ENCODE data around the gene GABRE. TPM values are rescaled to one million over a fixed set of nuclear protein-coding genes. Genes with fewer than 3 reads are reported as not detected.
A peak's percentile ranks its signal among the peaks of the same experiment; 100 is the strongest.

GABRE gene
- total RNA-seq (not detected), polyA plus RNA-seq (not detected)

DNA sequence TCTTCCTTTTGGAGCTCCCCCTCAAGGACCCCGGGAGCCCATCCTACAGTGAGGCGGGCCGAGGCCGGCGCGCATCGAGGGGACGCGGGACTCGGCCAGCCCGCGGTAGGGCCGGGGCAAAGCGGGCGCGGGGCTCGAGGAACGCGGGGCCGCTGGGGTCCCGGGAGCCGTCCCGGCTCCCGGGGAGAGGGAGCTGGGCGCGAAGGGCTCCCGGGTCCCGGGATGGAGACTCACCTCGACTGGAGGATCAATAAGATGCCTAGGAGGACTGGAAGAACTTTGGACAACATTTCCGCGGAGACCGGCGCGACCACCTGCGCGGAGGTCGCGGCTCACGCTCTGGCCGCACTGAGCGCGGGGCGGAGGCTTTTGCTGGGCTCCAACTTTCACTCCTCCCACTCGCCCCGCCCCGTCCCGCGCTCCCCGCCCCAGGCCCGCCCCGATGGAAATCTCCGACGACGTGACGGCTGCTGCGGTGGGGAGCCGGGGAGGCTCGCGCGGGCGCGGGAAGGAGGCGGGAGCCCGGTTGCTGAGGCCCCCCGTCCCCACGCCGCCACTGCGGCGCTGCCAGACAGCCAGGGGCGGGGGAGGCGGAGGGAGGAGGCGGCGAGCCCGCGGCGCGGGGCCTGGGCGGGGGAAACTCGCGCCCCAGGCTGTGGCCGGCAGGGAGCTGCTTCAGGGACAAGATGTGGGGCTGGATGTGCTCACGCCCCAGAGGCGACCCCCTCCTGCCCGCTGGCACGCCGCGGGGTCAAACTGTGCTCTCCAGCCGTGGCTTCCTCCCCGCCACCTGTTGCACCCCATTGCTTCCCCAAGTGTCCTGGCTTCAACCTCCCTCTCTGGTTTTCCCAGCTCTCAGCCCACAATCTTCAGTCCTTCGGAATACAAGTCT is at the start of gene GABRE:
Gene GABRE, minus strand, starts transcription at position 341 of the 892 bp plus-strand sequence. Its CDS starts 51 bp downstream, at position 290.
- H3K27me3 Mint-ChIP-seq: peaks cover 4 to 12% of the 10 kb centered on the region in 2 donors
- intact Hi-C loops (cut with micrococcal nuclease): no loop called here
- H3K27ac ChIP-seq (ENCODE audit: low read depth, low read length): no peak within 1 kb of the TSS
- no peak for DNase-seq
- peak within 1 kb of the TSS in 2 of 8 donors; percentile 4 to 38 for H3K4me3 Mint-ChIP-seq
- ChIA-PET CTCF (ENCODE audit: partially characterized antibody) (no interaction called here), POLR2A (ENCODE audit: partially characterized antibody) (no interaction called here)
- no peak within 1 kb of the TSS for H3K4me3 ChIP-seq (ENCODE audit: low read length in 2 of 2)
- H3K4me1 ChIP-seq (ENCODE audit: insufficient read depth, low read length): no peaks in the 10 kb centered on the region
- no peaks in the 10 kb centered on the region for H3K4me1 Mint-ChIP-seq
- no peaks in the 10 kb centered on the region for H3K36me3 ChIP-seq (ENCODE audit: insufficient read depth, low read length)
- no peaks in the 10 kb centered on the region for H3K9me3 ChIP-seq (ENCODE audit: control insufficient read depth in 1 of 2, low read length in 2 of 2)
- no peaks in the 10 kb centered on the region for H3K27me3 ChIP-seq (ENCODE audit: insufficient read depth, low read length)
- no peak within 1 kb of the TSS for H3K27ac Mint-ChIP-seq
- no peaks in the 10 kb centered on the region for H3K36me3 Mint-ChIP-seq
- H3K9me3 Mint-ChIP-seq: peaks cover 0 to 2% (median 0%) of the 10 kb centered on the region in 8 donors

DNA sequence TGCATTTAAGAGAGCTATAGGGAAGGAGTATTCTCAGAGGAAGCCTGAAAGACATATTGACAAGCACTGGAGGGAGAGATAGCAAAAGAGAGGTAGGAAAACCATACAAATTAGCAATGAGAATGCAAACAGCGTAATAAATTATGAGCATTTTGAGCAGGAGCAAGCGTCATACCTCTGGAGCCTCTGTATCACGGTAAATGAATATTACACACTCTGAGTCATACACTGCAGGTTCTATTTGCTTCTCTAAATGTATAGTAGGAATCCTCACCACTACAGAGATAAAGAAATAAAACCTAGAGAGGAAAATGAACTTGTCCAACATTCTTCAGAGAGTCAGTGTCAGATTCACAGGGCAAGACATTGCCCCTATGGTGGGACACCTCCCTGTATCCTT is 46.4 kb upstream of the GABRE start:
- Histone ChIP-seq H3K27ac (ENCODE audit: low read depth, low read length) (no peak overlapping the region), H3K9me3 (ENCODE audit: control insufficient read depth in 1 of 2, low read length in 2 of 2) (no peaks in the 10 kb centered on the region), H3K4me1 (ENCODE audit: insufficient read depth, low read length) (no peaks in the 10 kb centered on the region), H3K27me3 (ENCODE audit: insufficient read depth, low read length) (no peaks in the 10 kb centered on the region), H3K4me3 (ENCODE audit: low read length in 2 of 2) (no peak overlapping the region), H3K36me3 (ENCODE audit: insufficient read depth, low read length) (no peaks in the 10 kb centered on the region)
- POLR2A ChIA-PET (ENCODE audit: partially characterized antibody): no interaction called here
- CTCF ChIA-PET (ENCODE audit: partially characterized antibody): no interaction called here
- peaks cover 0 to 4% (median 0%) of the 10 kb centered on the region in 8 donors for H3K9me3 Mint-ChIP-seq
- no peaks in the 10 kb centered on the region for H3K27me3 Mint-ChIP-seq
- no peak overlapping the region for H3K4me3 Mint-ChIP-seq
- intact Hi-C loops (cut with micrococcal nuclease): no loop called here
- DNase-seq: no peak
- H3K36me3 Mint-ChIP-seq: no peaks in the 10 kb centered on the region
- no peaks in the 10 kb centered on the region for H3K4me1 Mint-ChIP-seq
- no peak overlapping the region for H3K27ac Mint-ChIP-seq

- Histone ChIP-seq H3K27me3 (ENCODE audit: insufficient read depth, low read length) (no peaks in the 10 kb centered on the region), H3K4me3 (ENCODE audit: low read length in 2 of 2) (no peak overlapping the region), H3K27ac (ENCODE audit: low read depth, low read length) (no peak overlapping the region), H3K9me3 (ENCODE audit: control insufficient read depth in 1 of 2, low read length in 2 of 2) (no peaks in the 10 kb centered on the region), H3K4me1 (ENCODE audit: insufficient read depth, low read length) (no peaks in the 10 kb centered on the region), H3K36me3 (ENCODE audit: insufficient read depth, low read length) (no peaks in the 10 kb centered on the region)
- CTCF ChIA-PET (ENCODE audit: partially characterized antibody): no interaction called here
- DNase-seq: no peak
- intact Hi-C loops (cut with micrococcal nuclease): no loop called here
- no peaks in the 10 kb centered on the region for H3K36me3 Mint-ChIP-seq
- no peak overlapping the region for H3K4me3 Mint-ChIP-seq
- no peaks in the 10 kb centered on the region for H3K4me1 Mint-ChIP-seq
- no peaks in the 10 kb centered on the region for H3K27me3 Mint-ChIP-seq
- peaks cover 0 to 5% (median 0%) of the 10 kb centered on the region in 8 donors for H3K9me3 Mint-ChIP-seq
- POLR2A ChIA-PET (ENCODE audit: partially characterized antibody): no interaction called here
- no peak overlapping the region for H3K27ac Mint-ChIP-seq
These were observed 25.3 kb upstream of the GABRE start for GRCh38 chrX:151999813-152000212.

GRCh38 chrX:151997539-151997938 is 23.1 kb upstream of the GABRE start:
- Histone ChIP-seq H3K27ac (ENCODE audit: low read depth, low read length) (no peak overlapping the region), H3K4me1 (ENCODE audit: insufficient read depth, low read length) (no peaks in the 10 kb centered on the region), H3K4me3 (ENCODE audit: low read length in 2 of 2) (no peak overlapping the region), H3K9me3 (ENCODE audit: control insufficient read depth in 1 of 2, low read length in 2 of 2) (no peaks in the 10 kb centered on the region), H3K27me3 (ENCODE audit: insufficient read depth, low read length) (no peaks in the 10 kb centered on the region), H3K36me3 (ENCODE audit: insufficient read depth, low read length) (no peaks in the 10 kb centered on the region)
- POLR2A ChIA-PET (ENCODE audit: partially characterized antibody): no interaction called here
- peaks cover 0 to 5% (median 0%) of the 10 kb centered on the region in 8 donors for H3K9me3 Mint-ChIP-seq
- H3K4me3 Mint-ChIP-seq: no peak overlapping the region
- DNase-seq: no peak
- CTCF ChIA-PET (ENCODE audit: partially characterized antibody): no interaction called here
- no peaks in the 10 kb centered on the region for H3K36me3 Mint-ChIP-seq
- H3K27me3 Mint-ChIP-seq: no peaks in the 10 kb centered on the region
- intact Hi-C loops (cut with micrococcal nuclease): no loop called here
- H3K27ac Mint-ChIP-seq: no peak overlapping the region
- no peaks in the 10 kb centered on the region for H3K4me1 Mint-ChIP-seq

DNA sequence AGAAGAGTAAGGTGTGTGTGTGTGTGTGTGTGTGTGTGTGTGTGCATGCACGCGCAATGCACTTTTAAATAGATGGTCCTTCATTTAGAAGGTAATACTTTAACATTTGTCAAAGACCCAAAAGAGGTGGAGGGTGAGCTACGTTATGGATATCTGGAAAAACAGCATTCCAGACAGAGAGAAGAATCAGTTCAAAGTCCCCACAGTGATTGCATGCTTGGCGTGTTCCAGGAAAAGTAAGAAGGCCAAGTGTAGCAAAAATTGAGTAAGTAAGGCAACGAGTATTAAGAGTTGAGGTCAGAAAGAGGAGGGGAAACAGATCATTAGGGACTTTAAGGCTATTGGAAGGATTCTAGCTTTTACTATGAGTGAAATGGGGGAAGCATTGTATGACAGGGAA is 21.9 kb upstream of the GABRE start:
- no peaks in the 10 kb centered on the region for H3K27me3 ChIP-seq (ENCODE audit: insufficient read depth, low read length)
- H3K4me3 ChIP-seq (ENCODE audit: low read length in 2 of 2): no peak overlapping the region
- peaks cover 0 to 5% (median 0%) of the 10 kb centered on the region in 8 donors for H3K9me3 Mint-ChIP-seq
- no peak overlapping the region for H3K27ac ChIP-seq (ENCODE audit: low read depth, low read length)
- no peak overlapping the region for H3K27ac Mint-ChIP-seq
- intact Hi-C loops (cut with micrococcal nuclease): no loop called here
- H3K36me3 ChIP-seq (ENCODE audit: insufficient read depth, low read length): no peaks in the 10 kb centered on the region
- H3K4me3 Mint-ChIP-seq: no peak overlapping the region
- H3K36me3 Mint-ChIP-seq: no peaks in the 10 kb centered on the region
- H3K9me3 ChIP-seq (ENCODE audit: control insufficient read depth in 1 of 2, low read length in 2 of 2): no peaks in the 10 kb centered on the region
- no peak for DNase-seq
- POLR2A ChIA-PET (ENCODE audit: partially characterized antibody): no interaction called here
- no peaks in the 10 kb centered on the region for H3K4me1 ChIP-seq (ENCODE audit: insufficient read depth, low read length)
- CTCF ChIA-PET (ENCODE audit: partially characterized antibody): no interaction called here
- H3K27me3 Mint-ChIP-seq: no peaks in the 10 kb centered on the region
- H3K4me1 Mint-ChIP-seq: no peaks in the 10 kb centered on the region

DNA sequence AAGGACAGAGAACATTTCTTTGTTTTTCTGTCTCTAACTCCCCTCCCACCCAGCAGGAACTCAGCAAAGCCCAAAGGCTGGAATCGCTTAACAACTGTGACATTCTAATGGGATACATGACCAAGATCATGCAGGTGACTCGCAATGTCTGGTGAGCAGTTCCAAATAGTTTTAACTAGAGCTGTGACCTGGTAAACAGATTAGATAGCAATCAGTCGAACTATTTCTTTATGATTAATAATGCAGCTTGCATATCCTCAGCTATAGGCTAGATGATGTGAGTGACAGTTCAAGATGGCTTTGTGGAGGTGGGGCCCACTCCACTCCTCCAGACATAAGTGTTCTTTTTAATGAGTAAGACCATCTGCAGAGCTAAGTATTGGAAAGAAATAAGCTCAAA is 20.0 kb upstream of the GABRE start:
- Histone ChIP-seq H3K4me3 (ENCODE audit: low read length in 2 of 2) (no peak overlapping the region), H3K27me3 (ENCODE audit: insufficient read depth, low read length) (no peaks in the 10 kb centered on the region), H3K27ac (ENCODE audit: low read depth, low read length) (no peak overlapping the region), H3K9me3 (ENCODE audit: control insufficient read depth in 1 of 2, low read length in 2 of 2) (no peaks in the 10 kb centered on the region), H3K4me1 (ENCODE audit: insufficient read depth, low read length) (no peaks in the 10 kb centered on the region), H3K36me3 (ENCODE audit: insufficient read depth, low read length) (no peaks in the 10 kb centered on the region)
- Mint-ChIP-seq H3K36me3 (no peaks in the 10 kb centered on the region), H3K9me3 (peaks cover 0 to 3% (median 0%) of the 10 kb centered on the region in 8 donors), H3K27me3 (no peaks in the 10 kb centered on the region), H3K4me1 (no peaks in the 10 kb centered on the region), H3K4me3 (no peak overlapping the region), H3K27ac (no peak overlapping the region)
- ChIA-PET POLR2A (ENCODE audit: partially characterized antibody) (no interaction called here), CTCF (ENCODE audit: partially characterized antibody) (no interaction called here)
- intact Hi-C loops (cut with micrococcal nuclease): no loop called here
- no peak for DNase-seq

- Mint-ChIP-seq H3K4me1 (no peaks in the 10 kb centered on the region), H3K27me3 (no peaks in the 10 kb centered on the region), H3K27ac (no peak overlapping the region), H3K36me3 (no peaks in the 10 kb centered on the region), H3K4me3 (no peak overlapping the region), H3K9me3 (peaks cover 0 to 2% (median 0%) of the 10 kb centered on the region in 8 donors)
- no peak for DNase-seq
- H3K4me3 ChIP-seq (ENCODE audit: low read length in 2 of 2): no peak overlapping the region
- CTCF ChIA-PET (ENCODE audit: partially characterized antibody): no interaction called here
- no peaks in the 10 kb centered on the region for H3K36me3 ChIP-seq (ENCODE audit: insufficient read depth, low read length)
- no peak overlapping the region for H3K27ac ChIP-seq (ENCODE audit: low read depth, low read length)
- H3K9me3 ChIP-seq (ENCODE audit: control insufficient read depth in 1 of 2, low read length in 2 of 2): no peaks in the 10 kb centered on the region
- H3K4me1 ChIP-seq (ENCODE audit: insufficient read depth, low read length): no peaks in the 10 kb centered on the region
- POLR2A ChIA-PET (ENCODE audit: partially characterized antibody): no interaction called here
- intact Hi-C loops (cut with micrococcal nuclease): no loop called here
- no peaks in the 10 kb centered on the region for H3K27me3 ChIP-seq (ENCODE audit: insufficient read depth, low read length)
These were observed 14.3 kb upstream of the GABRE start for GRCh38 chrX:151988706-151989299.

All from CD4-positive, alpha-beta memory T cell (primary cell).